Effector memory CD4-positive, alpha-beta T cell (primary cell): ENCODE data around the gene CLEC18A.
"Not testable (repeated sequence)": the region's sequence is repeated elsewhere in the genome, so short reads cannot be mapped to it uniquely, and the experiment has no call there.

Source experiments
- DNase-seq, 3 donors: peaks; one replicate each; pipeline ENCODE4 v3.0.0-alpha.2; 2020
- H3K27ac ChIP-seq: 2 replicates; pipeline ENCODE4 v1.7.0; 2013; ENCODE audit warnings: mild to moderate bottlenecking, low read length, moderate library complexity; ENCODE audit not compliant: insufficient read depth, poor library complexity, severe bottlenecking
- H3K27me3 ChIP-seq: replicated peaks from 2 replicates; pipeline ENCODE4 v1.7.0; 2013; ENCODE audit warnings: mild to moderate bottlenecking, low read length; ENCODE audit not compliant: insufficient read depth, control insufficient read depth, poor library complexity, severe bottlenecking
- H3K36me3 ChIP-seq: 2 replicates; pipeline ENCODE4 v1.7.0; 2013; ENCODE audit warnings: mild to moderate bottlenecking, low read length, moderate library complexity; ENCODE audit not compliant: control insufficient read depth, insufficient read depth
- H3K4me1 ChIP-seq: 2 replicates; pipeline ENCODE4 v1.7.0; 2013; ENCODE audit warnings: low read length, mild to moderate bottlenecking; ENCODE audit not compliant: control insufficient read depth, insufficient read depth, poor library complexity, severe bottlenecking
- H3K4me3 ChIP-seq: 2 replicates; pipeline ENCODE4 v1.7.0; 2013; ENCODE audit warnings: low read length, low read depth, mild to moderate bottlenecking; ENCODE audit not compliant: insufficient read depth, poor library complexity, severe bottlenecking
- H3K9me3 ChIP-seq: 2 replicates; pipeline ENCODE4 v1.7.0; 2013; ENCODE audit warnings: mild to moderate bottlenecking, low read length, moderate library complexity; ENCODE audit not compliant: control insufficient read depth

Gene CLEC18A

GRCh38 chr16:69950411-69950810 lies 723 bp upstream of the CLEC18A start:
- not testable (repeated sequence) for H3K27me3 ChIP-seq, DNase-seq, H3K4me3 ChIP-seq, H3K4me1 ChIP-seq, H3K36me3 ChIP-seq, H3K27ac ChIP-seq, H3K9me3 ChIP-seq

GRCh38 chr16:69951672-69952031 lies 518 bp downstream of the CLEC18A start:
- not testable (repeated sequence) for H3K9me3 ChIP-seq, H3K36me3 ChIP-seq, H3K4me1 ChIP-seq, DNase-seq, H3K27me3 ChIP-seq, H3K27ac ChIP-seq, H3K4me3 ChIP-seq

DNA sequence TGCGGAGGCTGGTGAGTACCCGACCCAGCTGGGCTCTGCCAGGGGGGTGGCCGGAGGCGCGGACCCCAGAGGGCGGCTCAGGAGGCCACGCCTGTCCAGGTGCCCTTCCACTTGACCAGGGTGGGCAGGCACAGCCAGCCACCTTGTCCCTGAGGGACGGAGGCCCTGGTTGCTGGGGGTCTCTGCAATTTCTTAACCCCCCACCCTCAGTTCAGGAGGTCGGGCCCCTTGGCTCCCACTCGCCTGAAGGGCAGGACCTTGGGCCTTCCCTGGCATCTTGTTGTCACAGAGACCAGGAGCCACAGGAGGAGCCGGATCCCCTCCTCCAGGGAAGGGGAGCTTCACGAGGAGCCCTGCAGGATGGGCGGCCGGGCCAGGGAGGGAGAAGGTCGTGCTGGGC lies 982 bp downstream of the CLEC18A start:
- not testable (repeated sequence) for H3K27ac ChIP-seq

GRCh38 chr16:69952572-69953355 lies 1.6 kb downstream of the CLEC18A start:
- not testable (repeated sequence) for H3K27me3 ChIP-seq, DNase-seq, H3K4me3 ChIP-seq, H3K36me3 ChIP-seq, H3K9me3 ChIP-seq, H3K27ac ChIP-seq, H3K4me1 ChIP-seq

More for the DNA sequence above, 982 bp downstream of the CLEC18A start:
- not testable (repeated sequence) for H3K9me3 ChIP-seq, H3K36me3 ChIP-seq, H3K4me1 ChIP-seq, DNase-seq, H3K4me3 ChIP-seq, H3K27me3 ChIP-seq

- H3K9me3 ChIP-seq, H3K27ac ChIP-seq, H3K4me1 ChIP-seq, H3K4me3 ChIP-seq, H3K27me3 ChIP-seq, H3K36me3 ChIP-seq, DNase-seq: not testable (repeated sequence)
These were observed 3.1 kb downstream of the CLEC18A start for GRCh38 chr16:69954241-69954640.

DNA sequence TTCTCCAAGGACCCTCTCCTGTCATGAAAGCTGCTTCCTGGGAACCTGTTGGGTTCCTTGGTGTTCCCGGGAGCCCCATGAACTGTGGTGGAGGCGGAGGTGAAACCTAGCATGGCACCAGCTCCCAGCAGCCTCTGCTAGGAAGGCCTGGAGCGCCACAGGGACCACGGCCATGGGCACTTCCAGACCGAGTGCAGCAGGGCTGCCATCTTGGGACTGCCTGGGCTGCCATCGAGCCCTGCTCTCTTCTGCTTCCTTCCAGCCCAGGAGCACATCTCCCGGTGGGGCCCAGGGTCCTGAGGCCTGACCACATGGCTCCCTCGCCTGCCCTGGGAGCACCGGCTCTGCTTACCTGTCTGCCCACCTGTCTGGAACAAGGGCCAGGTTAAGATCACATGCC lies 12.2 kb downstream of the CLEC18A start:
- H3K27ac ChIP-seq, H3K36me3 ChIP-seq, H3K27me3 ChIP-seq, H3K9me3 ChIP-seq, H3K4me3 ChIP-seq, H3K4me1 ChIP-seq, DNase-seq: not testable (repeated sequence)

- not testable (repeated sequence) for H3K9me3 ChIP-seq, H3K36me3 ChIP-seq, H3K4me3 ChIP-seq, H3K4me1 ChIP-seq, DNase-seq, H3K27ac ChIP-seq, H3K27me3 ChIP-seq
These were observed 14.0 kb downstream of the CLEC18A start for GRCh38 chr16:69964960-69965660.

GRCh38 chr16:69965661-69966054 lies 14.5 kb downstream of the CLEC18A start:
- H3K36me3 ChIP-seq, H3K4me3 ChIP-seq, H3K4me1 ChIP-seq, H3K27ac ChIP-seq, DNase-seq, H3K9me3 ChIP-seq, H3K27me3 ChIP-seq: not testable (repeated sequence)

GRCh38 chr16:69967688-69968087 lies 16.6 kb downstream of the CLEC18A start:
- H3K36me3 ChIP-seq, H3K27ac ChIP-seq: not testable (repeated sequence)

GRCh38 chr16:69968125-69968524 lies 17.0 kb downstream of the CLEC18A start:
- not testable (repeated sequence) for H3K27me3 ChIP-seq, H3K9me3 ChIP-seq, H3K27ac ChIP-seq, H3K4me3 ChIP-seq, H3K4me1 ChIP-seq, H3K36me3 ChIP-seq, DNase-seq

More at GRCh38 chr16:69967688-69968087, 16.6 kb downstream of the CLEC18A start:
- DNase-seq, H3K27me3 ChIP-seq, H3K4me1 ChIP-seq, H3K9me3 ChIP-seq, H3K4me3 ChIP-seq: not testable (repeated sequence)
